Measurements from ENCODE around the gene HMGB1.

Gene HMGB1

DNA sequence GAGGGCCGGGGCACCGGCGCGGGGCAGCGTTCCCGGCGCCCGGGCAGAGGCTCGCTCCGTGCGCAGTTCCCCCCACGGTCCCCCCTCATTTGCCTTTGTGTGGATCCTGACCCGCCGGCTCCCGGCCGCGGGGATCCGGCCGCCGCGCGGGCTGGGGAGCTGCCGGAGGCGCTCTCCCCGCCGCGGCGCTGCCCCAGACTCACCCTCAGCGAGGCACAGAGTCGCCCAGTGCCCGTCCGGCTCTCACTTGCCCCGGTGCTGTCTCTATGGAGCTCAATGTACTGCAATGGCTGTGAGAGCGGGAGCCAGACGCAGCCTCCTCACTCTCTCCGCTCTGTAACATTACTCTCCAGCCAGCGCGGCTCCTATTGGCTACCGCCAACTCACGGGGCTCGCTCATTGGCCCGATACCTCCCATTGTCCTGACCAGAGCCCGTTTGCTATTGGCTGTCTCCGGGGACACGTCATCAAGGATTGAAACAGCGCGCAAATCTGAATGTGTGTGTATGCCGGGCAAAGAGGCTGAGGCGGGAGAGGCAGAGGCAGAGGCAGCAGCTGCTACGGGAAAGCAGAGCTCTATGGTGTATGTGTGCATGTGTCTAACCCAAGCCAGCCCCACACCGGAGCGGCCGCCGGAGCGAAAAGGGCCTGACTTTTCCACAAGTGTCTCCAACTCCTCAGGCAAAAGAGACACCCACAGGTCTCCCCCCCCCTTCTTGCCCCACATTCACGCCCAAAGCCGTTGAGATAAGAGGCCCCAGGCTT is at the start of gene HMGB1:
Gene HMGB1, minus strand, starts transcription at position 344 of the 765 bp plus-strand sequence. CDS start 2,256 bp downstream, outside the sequence.
- peak; percentile 99 for DNase-seq

DNA sequence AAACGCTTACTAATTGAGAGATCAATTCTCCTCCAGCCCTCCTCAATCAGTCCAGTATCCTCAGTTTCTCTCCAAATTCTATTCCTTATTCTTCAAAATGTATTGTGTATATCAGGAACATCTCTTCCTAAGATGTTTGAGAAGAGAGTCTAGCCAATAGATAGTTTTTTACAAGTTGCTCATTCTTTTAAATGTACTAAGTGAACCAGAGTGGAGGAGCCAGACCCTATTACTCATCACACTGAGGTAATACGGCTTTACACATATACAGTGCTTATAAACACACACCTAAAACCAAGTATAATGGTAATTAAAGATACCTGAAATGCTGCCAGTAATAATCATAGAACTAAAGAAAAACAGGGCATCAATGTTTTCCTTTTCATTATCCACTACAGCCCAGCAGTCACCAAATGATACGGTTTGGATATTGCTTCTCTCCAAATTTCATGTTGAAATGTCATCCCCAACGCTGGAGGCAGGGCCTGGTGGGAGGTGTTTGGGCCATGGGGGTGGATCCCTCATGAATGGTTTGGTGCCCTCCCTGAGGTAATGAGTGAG is 45.2 kb upstream of the HMGB1 start:
- no peak for DNase-seq

DNA sequence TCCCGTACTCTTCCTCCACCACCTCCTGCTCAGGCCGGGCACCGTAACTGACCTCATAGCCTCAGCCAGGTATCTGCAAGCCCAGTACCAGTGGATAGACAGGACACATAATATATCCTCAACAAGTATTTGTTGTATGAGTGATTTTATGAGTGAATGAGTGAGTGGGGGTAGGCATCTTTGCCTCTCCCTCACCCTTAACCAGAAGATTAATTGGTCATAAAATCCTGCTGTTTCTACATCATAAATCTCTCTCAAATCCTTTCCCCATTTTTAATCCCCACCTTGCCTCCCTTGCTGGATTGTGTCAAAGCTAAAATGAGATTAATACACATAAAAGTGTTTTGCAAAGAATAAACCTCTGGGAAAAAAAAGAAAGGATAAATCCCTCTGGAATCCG is 44.4 kb upstream of the HMGB1 start:
- DNase-seq = no peak

DNA sequence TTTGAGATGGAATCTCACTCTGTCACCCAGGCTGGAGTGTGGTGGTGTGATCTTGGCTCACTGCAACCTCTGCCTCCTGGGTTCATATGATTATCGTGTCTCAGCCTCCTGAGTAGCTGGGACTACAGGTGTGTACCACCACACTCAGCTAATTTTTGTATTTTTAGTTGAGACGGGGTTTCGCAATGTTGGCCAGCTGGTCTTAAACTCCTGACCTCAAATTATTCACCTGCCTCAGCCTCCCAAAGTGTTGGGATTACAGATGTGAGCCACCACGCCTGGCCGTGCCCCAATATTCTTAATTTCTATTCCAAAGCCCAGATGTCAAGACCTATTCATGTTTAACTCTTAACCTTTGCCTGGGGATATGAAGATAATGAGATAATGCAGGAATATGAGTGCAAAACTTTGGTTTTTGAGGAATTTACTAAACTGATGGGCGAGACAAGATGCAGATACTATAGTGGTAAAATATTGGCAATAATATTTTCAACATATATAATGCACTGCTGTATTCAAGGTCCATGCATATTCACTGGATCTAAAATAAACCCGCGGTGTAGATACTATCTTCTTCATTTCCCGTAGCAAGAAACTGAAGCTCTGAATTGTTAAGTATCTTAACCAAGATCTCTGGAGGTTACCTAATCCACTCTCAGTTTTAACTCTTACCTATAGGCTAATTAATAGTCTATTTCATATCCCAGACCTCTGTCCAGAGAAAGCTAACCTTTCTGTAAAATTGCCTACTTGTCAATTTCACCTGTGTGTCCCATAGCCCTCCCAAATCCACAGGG is 43.7 kb upstream of the HMGB1 start:
- DNase-seq = no peak

DNA sequence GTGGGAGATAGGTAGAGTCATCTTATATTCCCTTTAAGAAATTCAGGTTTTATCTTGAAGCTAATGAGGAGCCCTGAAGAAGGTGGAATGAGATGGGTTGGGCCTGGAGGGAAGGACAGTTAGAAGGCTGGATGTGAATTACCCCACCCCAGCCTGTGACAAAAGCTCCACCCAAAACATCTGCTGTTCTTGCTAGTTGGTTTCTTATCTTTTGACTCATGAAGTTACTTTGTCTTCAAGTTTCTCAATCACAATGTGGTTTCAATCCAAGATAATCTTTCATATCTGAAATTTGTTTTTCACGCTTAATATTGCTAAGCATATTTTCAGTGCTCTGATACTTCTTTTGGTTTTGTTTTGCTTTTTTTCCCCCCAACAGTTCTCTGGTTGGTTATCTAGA is 38.3 kb upstream of the HMGB1 start:
- DNase-seq = peak; percentile 77

DNA sequence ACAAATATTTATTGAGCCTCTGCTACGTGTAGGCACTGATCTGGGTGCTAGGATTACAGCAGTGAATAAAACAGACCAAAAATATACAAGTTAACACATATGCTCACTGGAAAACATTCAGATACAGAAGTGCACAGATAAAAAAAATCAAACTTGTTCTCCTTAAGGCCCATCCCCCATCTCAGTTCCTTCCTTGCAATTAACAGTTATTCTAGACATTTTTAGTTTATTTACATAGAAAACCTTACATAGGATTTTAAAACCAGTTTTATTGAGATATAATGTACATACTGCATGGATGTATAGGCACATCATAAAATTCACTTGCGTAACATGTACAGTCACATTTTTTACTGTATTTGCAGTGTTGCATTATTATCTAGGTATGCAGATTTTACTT is 36.5 kb upstream of the HMGB1 start:
- no peak for DNase-seq

DNA sequence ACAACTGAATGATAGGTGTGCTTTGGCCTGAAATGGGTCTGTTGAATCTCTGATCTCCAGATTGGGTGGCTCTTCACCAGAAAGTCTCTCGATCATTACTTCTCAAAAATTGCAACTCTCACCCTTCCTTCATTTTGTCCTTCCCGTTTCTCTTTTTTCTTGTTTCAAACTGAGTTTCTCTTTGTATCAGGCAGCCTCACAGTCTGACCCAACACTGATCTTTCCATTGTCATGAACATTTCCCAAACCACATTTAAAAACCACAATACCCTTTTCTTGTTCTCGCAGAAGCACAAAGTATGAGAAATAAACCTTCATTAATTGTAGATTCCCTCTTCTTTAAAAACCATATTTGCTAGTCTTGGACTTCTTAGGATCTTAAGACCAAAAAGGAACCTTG is 33.6 kb upstream of the HMGB1 start:
- peak; percentile 31 for DNase-seq

DNA sequence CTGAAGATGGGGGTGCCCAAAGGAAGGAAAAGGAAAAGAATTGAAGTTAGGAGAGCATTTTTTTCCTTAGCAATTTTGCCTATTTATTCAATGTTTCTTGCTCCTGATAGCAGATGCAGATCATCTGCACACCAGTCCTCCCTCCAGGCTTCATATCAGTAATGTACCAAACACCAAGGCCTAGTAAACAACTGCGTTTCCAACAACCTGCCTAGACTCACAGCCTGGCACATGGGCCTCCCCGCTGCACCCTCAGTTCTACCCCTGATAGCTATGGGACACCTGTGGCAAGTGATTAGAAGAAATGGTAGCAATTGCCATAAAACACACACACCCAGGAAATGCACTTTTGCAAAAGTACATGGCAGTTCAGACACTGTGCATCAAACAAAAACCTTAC is 30.4 kb upstream of the HMGB1 start:
- DNase-seq = no peak

DNA sequence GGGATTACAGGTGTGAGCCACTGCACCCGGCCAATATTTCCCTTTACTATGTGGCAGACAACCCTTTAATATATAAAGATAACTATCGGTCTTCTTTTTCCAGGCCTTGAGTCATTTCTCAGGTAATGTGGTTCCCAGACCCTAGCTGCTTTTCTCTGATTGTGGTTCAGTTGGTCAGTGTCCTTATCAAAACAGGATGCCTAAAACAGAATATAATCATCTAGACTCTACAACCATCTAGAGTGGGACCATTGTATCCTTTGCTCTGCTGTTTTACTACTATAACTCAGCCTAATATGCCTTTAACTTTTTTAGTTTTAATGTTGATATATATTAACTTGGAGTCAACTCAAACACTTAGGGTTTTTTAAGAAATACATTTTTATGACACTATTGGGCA is 30.0 kb upstream of the HMGB1 start:
- no peak for DNase-seq

DNA sequence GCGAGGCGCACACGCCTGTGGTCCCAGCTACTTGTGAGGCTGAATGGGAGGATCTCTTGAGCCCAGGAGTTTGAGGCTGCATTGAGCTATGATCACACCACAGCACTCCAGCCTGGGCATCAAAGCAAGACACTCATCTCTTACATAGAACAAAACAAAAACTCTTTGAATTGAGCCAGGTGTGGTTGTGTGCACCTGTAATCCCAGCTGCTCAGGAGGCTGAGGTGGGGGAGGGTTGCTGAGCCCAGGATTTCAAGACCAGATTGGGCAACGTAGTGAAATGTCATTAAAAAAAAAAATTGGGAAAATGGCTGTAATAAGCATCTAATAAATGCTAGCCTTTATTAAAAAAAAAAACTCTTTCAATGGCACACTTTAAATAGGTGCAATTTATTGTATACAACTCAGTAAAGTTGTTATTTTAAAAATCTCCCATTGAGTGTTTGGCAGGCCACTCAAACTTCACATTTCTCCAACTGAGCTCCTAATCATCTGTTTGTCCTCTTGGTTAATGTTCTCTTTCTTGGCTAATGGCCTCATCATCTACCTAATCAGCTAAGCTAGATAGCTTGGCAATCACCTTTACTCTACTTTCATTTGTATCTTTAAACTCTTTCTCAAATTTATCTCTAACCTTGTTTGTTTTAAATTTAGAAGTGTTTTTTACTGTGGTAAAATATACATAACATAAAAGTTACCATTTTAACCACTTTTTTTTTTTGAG is 28.1 kb upstream of the HMGB1 start:
- no peak for DNase-seq

DNA sequence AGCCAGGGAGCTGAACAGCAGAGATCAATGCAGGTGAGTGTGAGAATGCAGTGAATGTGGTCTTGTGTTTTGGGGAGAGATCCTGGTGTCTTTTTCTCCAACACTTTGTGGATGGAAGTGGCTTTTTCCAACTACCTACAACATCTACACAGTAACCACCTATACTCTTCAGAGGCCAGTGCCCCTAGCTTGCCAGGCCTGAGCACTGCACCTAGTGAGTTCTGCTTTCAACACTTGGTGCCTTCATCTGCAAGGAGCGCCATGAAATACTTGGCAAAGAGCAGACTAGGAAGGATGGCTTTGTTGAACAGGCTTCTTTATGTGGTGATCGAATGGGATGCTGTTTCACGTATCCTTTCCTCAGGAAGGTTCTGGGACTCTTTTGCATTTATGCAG is 21.3 kb upstream of the HMGB1 start:
- DNase-seq = no peak

DNA sequence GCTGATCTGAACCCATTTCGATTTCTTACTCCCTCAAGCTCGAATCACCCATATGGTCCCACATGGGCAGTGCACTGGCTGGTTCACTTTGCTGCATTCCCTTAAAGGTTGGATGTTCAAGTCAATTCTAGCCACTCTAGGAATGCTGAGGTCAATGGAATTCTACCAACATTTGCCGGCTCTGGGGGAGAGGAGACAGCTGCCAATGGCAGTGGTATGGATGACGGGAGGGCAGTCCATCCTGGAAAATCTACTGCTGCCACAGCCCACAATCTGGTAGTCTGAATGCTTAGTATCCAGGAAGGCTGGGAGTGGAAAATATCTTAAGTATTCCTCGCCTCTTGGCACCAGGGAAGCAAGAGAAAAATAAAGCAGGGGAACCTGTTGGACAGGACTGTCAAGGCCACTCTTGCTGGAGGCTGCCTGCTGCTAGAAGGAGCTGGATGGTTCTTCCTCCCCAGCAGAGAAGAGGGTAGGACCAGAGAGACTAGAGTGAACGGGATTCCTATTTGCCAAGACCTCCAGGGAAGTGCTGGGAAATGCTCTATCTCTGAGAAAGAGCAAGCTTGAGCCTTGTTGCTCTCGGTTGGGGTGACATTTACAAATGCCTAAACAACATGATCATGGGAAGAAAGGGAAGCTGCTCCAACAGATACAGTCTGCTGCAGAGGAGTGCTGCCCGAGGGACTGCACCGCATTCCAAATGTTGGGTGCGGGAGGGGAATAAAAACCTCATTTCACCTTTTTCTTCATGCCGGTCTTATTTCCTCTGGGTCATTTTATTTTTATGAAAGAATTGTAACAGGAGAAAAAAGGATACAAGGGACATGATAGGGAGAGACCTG is 20.7 kb upstream of the HMGB1 start:
- no peak for DNase-seq

DNA sequence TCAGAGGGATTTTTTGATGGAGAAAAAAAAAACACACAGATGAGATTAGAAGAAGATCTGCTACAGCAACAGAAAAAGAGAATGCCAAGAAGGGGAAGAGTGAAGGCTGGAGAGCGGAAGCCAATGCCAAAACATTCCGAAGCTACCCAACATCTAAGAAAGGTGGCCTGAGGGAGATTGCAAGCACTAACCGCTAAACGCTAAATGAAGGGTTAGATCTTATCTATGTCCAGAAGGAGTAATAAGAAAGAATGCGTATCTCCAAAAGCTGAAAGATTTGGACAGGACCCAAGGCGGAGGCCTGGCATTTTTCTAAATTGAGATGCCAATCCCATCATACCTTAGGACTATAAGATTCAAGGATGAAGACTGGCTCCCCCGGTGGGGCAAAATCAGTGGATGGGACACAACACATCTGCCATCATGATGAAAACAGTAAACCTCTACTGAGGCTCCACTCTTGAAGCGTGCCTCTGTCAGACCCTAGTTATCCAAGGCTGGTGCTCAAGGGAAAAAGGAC is 15.6 kb upstream of the HMGB1 start:
- DNase-seq = no peak

DNA sequence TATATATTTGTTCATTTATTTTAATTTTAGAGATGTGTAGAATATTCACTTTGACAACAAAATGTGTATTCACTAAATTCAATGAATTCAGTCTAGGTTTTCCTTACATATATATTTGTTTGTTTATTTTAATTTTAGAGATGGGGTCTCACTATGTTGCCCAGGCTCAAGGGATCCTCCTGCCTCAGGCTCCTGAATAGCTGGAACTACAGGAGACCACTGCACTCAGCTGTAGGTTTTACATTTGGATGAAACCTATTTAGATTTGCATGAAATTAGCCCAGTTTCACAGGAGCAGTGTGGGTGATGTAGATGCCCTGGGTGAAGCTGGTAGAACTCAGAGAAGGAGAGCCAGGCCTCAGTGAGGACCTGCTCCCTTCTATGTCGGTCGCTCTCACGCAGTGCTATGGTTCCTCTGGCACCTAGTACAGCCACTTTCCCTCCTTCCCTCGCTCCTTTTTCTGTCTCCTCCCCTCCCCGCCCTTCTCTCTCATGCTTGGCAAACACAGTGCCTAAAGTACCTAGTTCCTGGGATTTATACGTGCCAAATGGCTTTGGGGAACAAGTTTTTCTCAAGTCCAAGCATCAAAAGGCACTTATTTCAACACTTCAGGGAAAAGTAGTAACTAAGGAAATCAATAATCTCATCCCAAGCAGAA is 14.7 kb upstream of the HMGB1 start:
- no peak for DNase-seq

DNA sequence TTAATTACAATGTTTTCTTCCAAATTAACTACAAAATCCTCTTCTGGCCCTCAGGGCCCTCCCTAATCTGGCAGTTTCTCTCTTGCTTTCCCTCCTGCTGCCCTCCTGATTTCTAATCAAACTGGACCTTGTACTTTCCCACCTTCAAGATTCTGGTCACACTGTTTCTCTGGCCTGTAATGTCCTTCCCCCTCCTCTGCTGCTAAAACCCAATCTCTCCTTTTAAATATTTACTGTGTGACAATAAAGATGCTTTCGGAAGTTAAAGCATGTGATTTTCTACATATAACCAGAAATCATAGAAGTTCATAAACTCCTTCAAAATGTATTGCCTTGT is 14.1 kb upstream of the HMGB1 start:
- no peak for DNase-seq

DNA sequence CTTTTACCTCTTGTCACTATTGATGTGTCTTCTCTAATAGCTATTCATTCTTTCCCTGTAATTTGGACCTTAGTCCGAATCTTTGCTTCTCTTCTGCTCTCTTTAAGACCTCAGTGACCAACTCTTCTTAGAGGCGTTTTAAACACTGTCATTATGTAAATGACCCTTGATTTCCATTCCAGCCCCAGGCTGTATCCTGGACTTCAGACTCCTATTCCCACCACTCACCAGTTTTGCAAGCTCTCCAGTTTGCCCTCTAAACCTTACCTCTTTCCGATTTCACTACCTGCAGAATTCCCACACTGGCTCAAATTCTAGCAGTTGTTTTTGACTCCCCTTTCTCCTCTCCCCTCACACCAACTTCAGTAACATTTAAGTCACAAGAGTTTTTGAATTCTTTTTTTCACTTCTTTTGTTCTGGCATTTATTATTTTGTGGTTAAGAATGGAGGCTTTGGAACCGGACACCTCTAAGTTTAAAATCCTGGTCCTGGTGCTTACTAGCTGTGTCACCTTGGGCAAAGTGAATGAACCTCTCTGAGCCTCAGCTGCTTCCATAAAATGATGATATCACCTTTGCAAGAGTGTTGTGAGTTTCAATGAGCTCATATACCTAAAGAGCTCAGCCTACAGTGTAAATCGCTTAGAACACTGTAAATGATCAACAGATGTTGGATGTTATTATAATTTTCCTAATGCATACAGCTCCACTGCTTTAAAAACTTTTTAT is 13.6 kb upstream of the HMGB1 start:
- DNase-seq = no peak

DNA sequence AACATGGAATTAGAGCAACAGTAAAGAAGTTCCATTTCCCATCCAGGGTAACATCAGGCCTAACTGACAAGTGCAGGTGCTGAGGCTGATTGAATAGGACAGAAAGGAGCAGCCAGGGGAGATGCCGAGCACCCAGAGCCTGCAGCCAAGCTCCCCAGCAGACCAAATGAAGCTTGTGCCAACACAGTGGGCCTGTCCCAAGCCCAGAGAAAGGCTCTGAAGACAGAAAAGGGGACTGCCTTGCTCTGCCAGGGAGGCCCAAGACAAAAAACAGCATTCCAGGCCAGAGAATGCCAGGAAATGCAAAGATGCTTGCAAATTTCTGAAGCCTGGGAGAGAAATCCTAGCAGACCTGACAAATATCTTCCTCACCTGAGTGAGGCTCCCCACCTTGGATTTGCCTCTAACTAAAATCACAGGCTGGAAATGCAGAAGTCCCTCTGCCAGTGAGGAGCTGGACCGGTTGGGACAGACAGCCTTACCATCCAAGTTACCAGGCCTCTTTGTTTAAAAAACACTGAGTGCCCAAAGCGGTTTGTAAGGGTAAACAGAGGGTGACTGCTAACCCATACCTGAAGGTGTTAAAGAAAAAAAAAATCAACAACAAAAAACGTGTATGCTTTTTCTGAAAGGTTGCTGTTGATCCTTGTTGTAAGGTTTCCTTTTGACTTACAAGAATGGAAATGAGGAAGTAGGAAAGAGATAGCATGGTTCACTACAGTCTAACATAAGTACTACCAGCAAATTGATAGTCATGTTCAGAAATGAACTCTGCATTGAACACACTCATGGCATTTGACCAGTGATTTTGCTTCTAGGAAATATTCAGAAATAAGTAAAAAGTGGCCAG is 11.8 kb upstream of the HMGB1 start:
- DNase-seq = peak; percentile 75

DNA sequence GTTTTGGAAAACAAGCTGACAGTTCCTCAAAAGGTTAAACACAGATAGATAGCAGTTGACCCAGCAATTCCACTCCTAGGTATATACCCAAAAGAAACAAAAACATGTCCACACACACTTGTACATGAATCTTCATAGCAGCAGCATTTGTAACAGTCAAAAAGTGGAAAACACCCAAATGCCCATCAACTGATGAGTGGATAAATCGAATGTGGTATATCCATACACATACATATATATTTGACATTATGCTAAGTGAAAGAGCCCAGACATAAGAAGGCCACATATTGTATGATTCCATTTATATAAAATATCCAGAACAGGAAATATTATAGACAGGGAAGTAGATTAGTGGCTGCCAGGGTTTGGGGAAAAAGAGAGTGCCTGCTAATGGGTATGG is 7.9 kb upstream of the HMGB1 start:
- no peak for DNase-seq

DNA sequence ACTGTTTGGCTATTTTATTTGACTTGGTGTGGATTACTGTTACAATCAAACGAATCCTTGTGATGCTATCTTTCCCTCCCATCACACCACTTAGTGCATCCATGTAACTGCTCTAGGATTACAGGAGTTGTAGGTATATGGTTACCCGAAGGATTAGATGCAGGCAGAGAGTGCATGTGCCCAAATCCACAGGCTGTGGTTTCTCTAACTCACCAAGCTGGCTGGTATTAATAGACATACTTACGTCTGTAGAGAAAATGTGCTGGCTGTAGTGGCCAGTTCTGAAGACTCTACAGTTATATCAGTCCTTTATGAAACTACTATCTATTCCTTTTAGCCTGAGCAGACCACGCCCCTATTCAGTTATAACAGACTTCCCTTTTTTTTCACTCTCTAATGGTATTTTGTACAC is 1.1 kb upstream of the HMGB1 start:
- DNase-seq = peak; percentile 91

DNA sequence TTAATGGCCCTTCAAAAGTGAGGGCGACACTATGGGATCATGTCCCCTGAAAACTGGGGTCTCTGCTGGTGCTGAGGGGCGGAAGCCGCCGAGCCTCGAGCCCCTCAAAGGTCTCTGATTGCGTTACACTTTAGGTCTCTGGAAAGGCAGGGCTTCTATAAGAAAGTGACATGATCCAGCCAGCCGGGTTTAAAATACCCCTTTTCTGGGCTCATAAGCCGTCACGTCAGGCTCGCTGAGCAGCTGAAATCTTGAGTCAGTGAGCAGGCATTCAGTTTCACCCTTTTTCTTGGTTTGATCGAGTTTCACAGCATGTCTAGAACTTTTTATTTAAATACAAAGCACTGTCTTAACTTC is 600 bp upstream of the HMGB1 start:
- peak; percentile 44 for DNase-seq

DNA sequence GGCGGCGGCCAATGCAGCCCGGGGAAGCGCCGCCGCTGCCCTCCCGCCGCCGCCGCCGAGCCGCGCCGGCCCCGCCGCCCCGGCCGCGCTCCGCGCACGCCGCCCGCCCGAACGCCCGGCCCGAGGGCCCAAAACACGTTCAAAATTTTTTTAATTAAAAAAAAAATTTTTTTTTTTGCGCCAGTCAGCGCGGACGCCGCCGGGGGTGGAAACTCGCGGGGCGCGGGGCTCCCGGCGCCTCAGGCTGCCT is 468 bp downstream of the HMGB1 start:
- DNase-seq = no peak

Data from MV-4-11 (cell line).